Measurements from ENCODE around the gene C1orf74.

DNA sequence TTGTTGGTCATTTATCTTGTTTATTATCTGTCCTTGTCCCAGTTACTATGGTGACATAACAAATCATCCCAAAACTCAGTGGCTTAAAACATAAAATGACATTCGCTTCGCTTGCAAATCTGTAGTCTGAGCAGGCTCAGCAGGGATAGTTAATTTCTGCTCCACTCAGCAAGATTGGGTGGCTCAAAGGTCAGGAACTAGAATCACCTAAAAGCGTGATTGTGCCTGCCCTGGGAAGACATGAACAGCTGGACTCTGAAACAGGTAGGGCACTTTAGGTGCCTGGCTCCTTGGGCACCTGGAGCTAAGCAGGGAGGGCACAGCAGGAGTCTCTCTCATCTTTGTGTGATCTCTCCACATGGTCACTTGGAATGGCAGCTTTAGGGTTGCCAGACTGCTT lies 43.2 kb downstream of the C1orf74 start:
- TF ChIP-seq, protein P1, sequence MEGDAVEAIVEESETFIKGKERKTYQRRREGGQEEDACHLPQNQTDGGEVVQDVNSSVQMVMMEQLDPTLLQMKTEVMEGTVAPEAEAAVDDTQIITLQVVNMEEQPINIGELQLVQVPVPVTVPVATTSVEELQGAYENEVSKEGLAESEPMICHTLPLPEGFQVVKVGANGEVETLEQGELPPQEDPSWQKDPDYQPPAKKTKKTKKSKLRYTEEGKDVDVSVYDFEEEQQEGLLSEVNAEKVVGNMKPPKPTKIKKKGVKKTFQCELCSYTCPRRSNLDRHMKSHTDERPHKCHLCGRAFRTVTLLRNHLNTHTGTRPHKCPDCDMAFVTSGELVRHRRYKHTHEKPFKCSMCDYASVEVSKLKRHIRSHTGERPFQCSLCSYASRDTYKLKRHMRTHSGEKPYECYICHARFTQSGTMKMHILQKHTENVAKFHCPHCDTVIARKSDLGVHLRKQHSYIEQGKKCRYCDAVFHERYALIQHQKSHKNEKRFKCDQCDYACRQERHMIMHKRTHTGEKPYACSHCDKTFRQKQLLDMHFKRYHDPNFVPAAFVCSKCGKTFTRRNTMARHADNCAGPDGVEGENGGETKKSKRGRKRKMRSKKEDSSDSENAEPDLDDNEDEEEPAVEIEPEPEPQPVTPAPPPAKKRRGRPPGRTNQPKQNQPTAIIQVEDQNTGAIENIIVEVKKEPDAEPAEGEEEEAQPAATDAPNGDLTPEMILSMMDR (IDR thresholded peaks at IDR 0.05 in 8 of 11, conservative IDR thresholded peaks at IDR 0.05 in 3 of 11): no peak
- no peak for TF ChIP-seq POLR2A (IDR thresholded peaks at IDR 0.05)
